Erythroblast (primary cell): Measurements from ENCODE around the gene OSM.
"Not testable (repeated sequence)": the region's sequence is repeated elsewhere in the genome, so short reads cannot be mapped to it uniquely, and the experiment has no call there.

Source experiments
- GATA1 ChIP-seq: IDR thresholded peaks from 2 replicates; pipeline ENCODE4 v1.6.1; 2011; ENCODE audit warnings: low read depth, mild to moderate bottlenecking, control low read depth, low read length, moderate library complexity
- POLR2A ChIP-seq: IDR thresholded peaks from 2 replicates; pipeline ENCODE4 v1.6.1; 2011; ENCODE audit warnings: mild to moderate bottlenecking, low read length

GRCh38 chr22:30234325-30234724, 32.3 kb downstream of the OSM start:
- not testable (repeated sequence) for TF ChIP-seq POLR2A, GATA1
